Adipocyte (in vitro differentiated cells): Measurements from ENCODE around the gene HNF4A.
"Not testable (repeated sequence)": the region's sequence is repeated elsewhere in the genome, so short reads cannot be mapped to it uniquely, and the experiment has no call there.

ENCODE experiments used
- DNase-seq: peaks from one replicate; pipeline ENCODE4 v3.0.0-alpha.2; 2015; ENCODE audit warnings: low read depth
- H3K27me3 ChIP-seq: replicated peaks from 2 replicates; pipeline ENCODE4 v1.7.0; 2013; ENCODE audit warnings: mild to moderate bottlenecking, low read length, moderate library complexity; ENCODE audit not compliant: control insufficient read depth, insufficient read depth
- H3K36me3 ChIP-seq: 2 replicates; pipeline ENCODE4 v1.7.0; 2013; ENCODE audit warnings: low read length, mild to moderate bottlenecking, moderate library complexity; ENCODE audit not compliant: control insufficient read depth, insufficient read depth, severe bottlenecking
- H3K4me1 ChIP-seq: 2 replicates; pipeline ENCODE4 v1.7.0; 2013; ENCODE audit warnings: mild to moderate bottlenecking, low read length, moderate library complexity; ENCODE audit not compliant: control insufficient read depth, insufficient read depth
- H3K4me3 ChIP-seq: 2 replicates; pipeline ENCODE4 v1.7.0; 2013; ENCODE audit warnings: mild to moderate bottlenecking, low read length, moderate library complexity
- H3K9ac ChIP-seq: 2 replicates; pipeline ENCODE4 v1.7.0; 2013; ENCODE audit warnings: mild to moderate bottlenecking, low read length, moderate library complexity
- H3K9me3 ChIP-seq: 2 replicates; pipeline ENCODE4 v1.7.0; 2013; ENCODE audit warnings: mild to moderate bottlenecking, low read length, moderate library complexity; ENCODE audit not compliant: control insufficient read depth

The HNF4A gene

DNA sequence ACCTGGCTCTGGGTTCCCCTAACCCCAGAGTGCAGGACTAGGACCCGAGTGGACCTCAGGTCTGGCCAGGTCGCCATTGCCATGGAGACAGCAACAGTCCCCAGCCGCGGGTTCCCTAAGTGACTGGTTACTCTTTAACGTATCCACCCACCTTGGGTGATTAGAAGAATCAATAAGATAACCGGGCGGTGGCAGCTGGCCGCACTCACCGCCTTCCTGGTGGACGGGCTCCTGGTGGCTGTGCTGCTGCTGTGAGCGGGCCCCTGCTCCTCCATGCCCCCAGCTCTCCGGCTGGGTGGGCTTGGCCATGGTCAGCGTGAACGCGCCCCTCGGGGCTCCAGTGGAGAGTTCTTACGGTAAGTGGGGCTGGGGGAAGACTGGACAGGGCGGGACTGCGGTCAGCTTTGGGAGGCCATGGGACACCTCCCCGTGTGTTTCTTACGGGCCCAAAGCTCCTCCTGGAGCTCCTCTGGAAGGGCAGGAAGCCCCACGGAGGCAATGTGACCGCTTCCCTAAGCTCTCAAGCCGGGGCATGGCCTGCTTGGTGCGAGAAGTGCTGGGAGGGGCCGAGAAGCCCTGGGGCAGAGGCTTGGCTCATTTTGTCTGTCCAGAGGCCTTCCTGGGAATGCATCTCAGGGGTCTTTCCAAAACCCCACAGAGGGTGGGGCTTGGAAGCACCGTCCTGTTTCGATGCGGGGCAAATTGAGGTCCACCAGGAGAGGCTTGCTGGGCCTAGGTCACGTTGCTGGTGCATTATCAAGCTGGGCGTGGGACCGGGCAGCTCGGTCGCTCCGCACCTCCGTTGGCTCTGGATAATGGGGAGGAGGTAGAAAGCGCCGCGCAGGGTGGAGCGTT, at the start of gene HNF4A:
Gene HNF4A, plus strand, starts transcription at position 202 of the 855 bp plus-strand sequence. Its CDS starts 106 bp downstream, at position 308.
- Histone ChIP-seq H3K9ac (no peak within 1 kb of the TSS), H3K4me3 (no peak within 1 kb of the TSS), H3K36me3 (no peaks in the 10 kb centered on the region), H3K9me3 (no peaks in the 10 kb centered on the region), H3K27me3 (peaks cover 59% of the 10 kb centered on the region), H3K4me1 (no peaks in the 10 kb centered on the region)
- no peak for DNase-seq

- Histone ChIP-seq H3K9me3 (no peaks in the 10 kb centered on the region), H3K4me3 (no peak overlapping the region), H3K27me3 (no peaks in the 10 kb centered on the region), H3K9ac (peak overlapping the region; percentile 2), H3K4me1 (peaks cover 33% of the 10 kb centered on the region), H3K36me3 (peaks cover 11% of the 10 kb centered on the region)
- DNase-seq, result no peak
These were observed 48.6 kb upstream of the HNF4A start for GRCh38 chr20:44306927-44307326.

- DNase-seq, result peak; percentile 76
- H3K4me3 ChIP-seq, result peak overlapping the region; percentile 89
- no peaks in the 10 kb centered on the region for H3K27me3 ChIP-seq
- peaks cover 8% of the 10 kb centered on the region for H3K36me3 ChIP-seq
- H3K9me3 ChIP-seq, result no peaks in the 10 kb centered on the region
- peaks cover 25% of the 10 kb centered on the region for H3K4me1 ChIP-seq
- H3K9ac ChIP-seq, result peak overlapping the region; percentile 93
These were observed 45.5 kb upstream of the HNF4A start for GRCh38 chr20:44309763-44310663.

GRCh38 chr20:44310664-44311639, 44.5 kb upstream of the HNF4A start, which contains the start of gene FITM2:
FITM2 (minus strand) TSS chr20:44311202; CDS start chr20:44311148, 54 bp downstream.
- Histone ChIP-seq H3K4me3 (peak within 1 kb of the TSS; percentile 89), H3K9ac (peak within 1 kb of the TSS; percentile 93), H3K4me1 (peaks cover 24% of the 10 kb centered on the region), H3K27me3 (no peaks in the 10 kb centered on the region), H3K9me3 (no peaks in the 10 kb centered on the region), H3K36me3 (peaks cover 5% of the 10 kb centered on the region)
- peak; percentile 98 for DNase-seq

GRCh38 chr20:44314870-44315269, 40.6 kb upstream of the HNF4A start:
- Histone ChIP-seq H3K4me3 (no peak overlapping the region), H3K27me3 (peaks cover 7% of the 10 kb centered on the region), H3K9me3 (peaks cover 6% of the 10 kb centered on the region), H3K9ac (no peak overlapping the region), H3K36me3 (no peaks in the 10 kb centered on the region), H3K4me1 (peaks cover 5% of the 10 kb centered on the region)
- DNase-seq, result no peak

DNA sequence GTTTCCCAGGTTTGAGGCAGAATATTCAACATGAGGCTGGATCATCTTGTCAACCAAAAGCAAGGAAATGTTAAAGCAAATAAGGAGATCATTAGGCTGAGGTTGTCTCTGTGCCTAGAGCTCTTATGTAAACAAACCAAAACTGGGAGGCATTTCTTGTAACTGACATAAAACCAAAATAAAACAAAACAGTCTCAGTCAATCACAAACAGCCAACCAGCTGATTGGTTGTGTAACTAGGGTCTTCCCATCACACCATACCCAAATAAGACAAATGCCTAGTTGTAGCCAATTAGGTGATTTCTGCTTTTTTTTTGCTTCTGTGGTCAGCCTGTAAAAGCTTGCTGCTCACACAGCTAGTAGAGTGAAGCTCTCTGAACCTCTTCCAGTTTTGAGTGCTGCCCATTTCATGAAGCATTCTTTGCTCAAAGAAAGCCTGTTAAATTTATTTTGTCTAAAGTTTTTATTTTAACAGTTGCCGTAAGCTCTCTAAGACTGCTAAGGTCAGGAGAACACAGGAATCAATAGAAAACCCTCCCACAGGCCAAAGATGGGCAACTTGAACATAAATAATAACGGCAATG, 35.6 kb upstream of the HNF4A start:
- Histone ChIP-seq H3K36me3 (no peaks in the 10 kb centered on the region), H3K4me3 (no peak overlapping the region), H3K9me3 (peaks cover 9% of the 10 kb centered on the region), H3K9ac (no peak overlapping the region), H3K27me3 (peaks cover 7% of the 10 kb centered on the region), H3K4me1 (no peaks in the 10 kb centered on the region)
- no peak for DNase-seq

- Histone ChIP-seq H3K4me3 (no peak overlapping the region), H3K36me3 (no peaks in the 10 kb centered on the region), H3K9ac (no peak overlapping the region)
These were observed 31.2 kb upstream of the HNF4A start for GRCh38 chr20:44324343-44324742.

DNA sequence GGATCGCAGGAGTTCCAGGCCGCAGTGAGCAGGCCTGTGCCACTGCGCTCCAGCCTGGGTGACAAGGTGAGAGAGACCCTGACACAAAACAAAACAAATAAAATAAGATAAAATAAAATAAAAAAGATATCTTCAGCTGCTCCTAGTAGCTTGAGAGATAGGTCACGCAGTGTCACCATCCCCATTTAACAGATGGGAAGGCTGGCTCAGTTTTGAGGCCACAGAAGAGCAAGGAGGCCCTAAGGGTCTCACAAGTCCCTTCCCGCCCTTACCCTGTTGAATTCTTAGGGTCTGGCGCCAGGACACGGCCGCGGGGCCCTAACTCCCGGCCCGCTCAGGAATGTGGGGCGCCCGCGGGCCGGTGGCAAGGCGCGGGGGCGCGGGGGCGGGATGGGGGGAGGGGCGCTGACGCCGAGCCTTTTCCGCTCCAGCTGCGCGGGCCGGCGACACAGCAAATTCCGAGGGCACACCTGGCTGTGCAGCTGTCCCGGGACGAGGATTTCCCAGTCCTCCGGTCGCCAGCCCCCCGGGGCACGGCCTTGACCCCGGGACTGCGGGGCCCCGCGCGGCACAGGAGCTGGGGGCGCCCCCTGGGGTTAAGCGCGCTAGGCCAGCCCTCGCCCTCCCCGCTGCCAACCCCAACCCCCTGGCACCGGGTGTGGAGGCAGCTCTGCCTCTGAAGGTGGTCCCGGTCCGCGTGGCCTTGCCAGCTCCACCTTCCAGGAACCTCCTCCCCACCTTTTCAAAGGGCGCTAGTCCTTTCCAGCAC, 28.9 kb upstream of the HNF4A start:
- Histone ChIP-seq H3K27me3 (peaks cover 20% of the 10 kb centered on the region), H3K9me3 (no peaks in the 10 kb centered on the region), H3K4me3 (peak overlapping the region; percentile 37), H3K9ac (no peak overlapping the region), H3K36me3 (no peaks in the 10 kb centered on the region), H3K4me1 (no peaks in the 10 kb centered on the region)
- no peak for DNase-seq

More at GRCh38 chr20:44324343-44324742, 31.2 kb upstream of the HNF4A start:
- H3K9me3 ChIP-seq, result peaks cover 5% of the 10 kb centered on the region
- DNase-seq, result no peak
- no peaks in the 10 kb centered on the region for H3K4me1 ChIP-seq
- peaks cover 16% of the 10 kb centered on the region for H3K27me3 ChIP-seq

DNA sequence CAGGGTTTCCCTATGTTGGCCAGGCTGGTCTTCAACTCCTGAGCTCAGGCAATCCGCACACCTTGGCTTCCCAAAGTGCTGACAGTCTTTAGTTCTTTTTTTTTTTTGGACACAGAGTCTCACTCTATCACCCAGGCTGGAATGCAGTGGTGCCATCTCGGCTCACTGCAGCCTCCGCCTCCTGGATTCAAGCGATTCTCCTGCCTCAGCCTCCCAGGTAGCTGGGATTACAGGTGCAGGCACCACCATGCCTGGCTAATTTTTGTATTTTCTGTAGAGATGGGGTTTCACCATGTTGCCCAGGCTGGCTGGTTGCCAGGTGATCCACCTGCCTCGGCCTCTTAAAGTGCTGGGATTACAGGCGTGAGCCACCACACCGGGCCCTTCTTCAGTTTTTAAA, 27.8 kb upstream of the HNF4A start:
- not testable (repeated sequence) for DNase-seq, H3K4me3 ChIP-seq, H3K4me1 ChIP-seq, H3K9me3 ChIP-seq, H3K9ac ChIP-seq, H3K36me3 ChIP-seq
- H3K27me3 ChIP-seq, result peaks cover 28% of the 10 kb centered on the region

- DNase-seq, result no peak
- Histone ChIP-seq H3K4me3 (no peak overlapping the region), H3K9me3 (no peaks in the 10 kb centered on the region), H3K9ac (no peak overlapping the region), H3K27me3 (peaks cover 31% of the 10 kb centered on the region), H3K4me1 (no peaks in the 10 kb centered on the region), H3K36me3 (no peaks in the 10 kb centered on the region)
These were observed 27.1 kb upstream of the HNF4A start for GRCh38 chr20:44328428-44328827.
